ENCODE results near the gene SNRK.

DNA sequence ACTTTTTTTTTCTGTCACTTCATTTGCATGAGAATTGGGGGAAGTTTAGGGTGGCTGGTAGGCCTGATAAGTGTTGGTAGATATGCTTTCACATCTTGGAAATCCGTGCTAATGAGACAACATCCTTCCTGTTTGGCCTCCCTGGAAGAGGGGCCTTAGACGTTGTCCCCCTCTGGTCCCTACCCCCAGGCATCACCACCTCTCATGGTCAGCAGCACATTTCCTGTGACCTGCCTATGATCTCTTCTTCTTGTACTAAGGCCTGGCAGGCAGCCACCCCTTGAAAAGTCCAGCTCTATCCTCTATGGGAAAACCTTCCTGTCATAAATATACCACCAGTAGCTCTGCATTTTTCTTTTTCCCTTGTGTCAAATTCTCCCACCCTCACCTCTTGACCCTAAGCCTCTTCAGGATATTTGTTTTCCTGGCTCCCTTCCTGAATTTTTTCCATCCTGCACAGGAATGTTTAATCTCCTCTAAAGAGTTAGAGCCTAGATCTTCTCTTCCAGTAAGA, 107.8 kb downstream of the SNRK start:
- TF ChIP-seq, protein P1, sequence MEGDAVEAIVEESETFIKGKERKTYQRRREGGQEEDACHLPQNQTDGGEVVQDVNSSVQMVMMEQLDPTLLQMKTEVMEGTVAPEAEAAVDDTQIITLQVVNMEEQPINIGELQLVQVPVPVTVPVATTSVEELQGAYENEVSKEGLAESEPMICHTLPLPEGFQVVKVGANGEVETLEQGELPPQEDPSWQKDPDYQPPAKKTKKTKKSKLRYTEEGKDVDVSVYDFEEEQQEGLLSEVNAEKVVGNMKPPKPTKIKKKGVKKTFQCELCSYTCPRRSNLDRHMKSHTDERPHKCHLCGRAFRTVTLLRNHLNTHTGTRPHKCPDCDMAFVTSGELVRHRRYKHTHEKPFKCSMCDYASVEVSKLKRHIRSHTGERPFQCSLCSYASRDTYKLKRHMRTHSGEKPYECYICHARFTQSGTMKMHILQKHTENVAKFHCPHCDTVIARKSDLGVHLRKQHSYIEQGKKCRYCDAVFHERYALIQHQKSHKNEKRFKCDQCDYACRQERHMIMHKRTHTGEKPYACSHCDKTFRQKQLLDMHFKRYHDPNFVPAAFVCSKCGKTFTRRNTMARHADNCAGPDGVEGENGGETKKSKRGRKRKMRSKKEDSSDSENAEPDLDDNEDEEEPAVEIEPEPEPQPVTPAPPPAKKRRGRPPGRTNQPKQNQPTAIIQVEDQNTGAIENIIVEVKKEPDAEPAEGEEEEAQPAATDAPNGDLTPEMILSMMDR (IDR thresholded peaks at IDR 0.05), result no peak
- no peak for TF ChIP-seq ZFX (IDR thresholded peaks at IDR 0.05; ENCODE audit: borderline replicate concordance)
